GM18505 (cell line): Measurements from ENCODE around the gene PRPF4.

ENCODE experiments used
- ATAC-seq: cut with Tn5 transposase; IDR thresholded peaks from one replicate; pipeline ENCODE4 v1.9.1; 2021; ENCODE audit not compliant: unreplicated experiment
- POLR2A ChIP-seq: IDR thresholded peaks from 4 replicates; pipeline ENCODE4 v1.6.1; 2011; ENCODE audit warnings: borderline replicate concordance; ENCODE audit not compliant: insufficient read depth, insufficient read length; ENCODE audit errors: extremely low read depth

Gene PRPF4

GRCh38 chr9:113310538-113310937 lies 35.1 kb downstream of the PRPF4 start:
- ATAC-seq = no peak
- no peak for TF ChIP-seq POLR2A

GRCh38 chr9:113311961-113312360 lies 36.5 kb downstream of the PRPF4 start:
- TF ChIP-seq POLR2A = no peak
- no peak for ATAC-seq

- no peak for TF ChIP-seq POLR2A
Measured at GRCh38 chr9:113313261-113313660, 37.8 kb downstream of the PRPF4 start.

GRCh38 chr9:113315231-113315630 lies 39.8 kb downstream of the PRPF4 start:
- ATAC-seq = no peak
- no peak for TF ChIP-seq POLR2A

More at GRCh38 chr9:113313261-113313660, 37.8 kb downstream of the PRPF4 start:
- ATAC-seq = no peak

- no peak for TF ChIP-seq POLR2A
- no peak for ATAC-seq
Measured at GRCh38 chr9:113316030-113316429, 40.6 kb downstream of the PRPF4 start.

GRCh38 chr9:113317777-113318176 lies 42.3 kb downstream of the PRPF4 start:
- no peak for ATAC-seq

GRCh38 chr9:113319054-113319453 lies 43.6 kb downstream of the PRPF4 start:
- no peak for TF ChIP-seq POLR2A
- ATAC-seq = no peak

More at GRCh38 chr9:113317777-113318176, 42.3 kb downstream of the PRPF4 start:
- no peak for TF ChIP-seq POLR2A

GRCh38 chr9:113320051-113320450 lies 44.6 kb downstream of the PRPF4 start:
- TF ChIP-seq POLR2A = no peak
- no peak for ATAC-seq

GRCh38 chr9:113322671-113323070 lies 47.2 kb downstream of the PRPF4 start:
- no peak for TF ChIP-seq POLR2A
- ATAC-seq = no peak

- ATAC-seq = no peak
- no peak for TF ChIP-seq POLR2A
Measured at GRCh38 chr9:113326230-113326629, 50.8 kb downstream of the PRPF4 start.

GRCh38 chr9:113328045-113328782 lies 52.8 kb downstream of the PRPF4 start:
- ATAC-seq = no peak
- no peak for TF ChIP-seq POLR2A

- TF ChIP-seq POLR2A = no peak
- ATAC-seq = no peak
Measured at GRCh38 chr9:113331780-113332179, 56.3 kb downstream of the PRPF4 start.

GRCh38 chr9:113337714-113338113 lies 62.3 kb downstream of the PRPF4 start:
- no peak for TF ChIP-seq POLR2A

GRCh38 chr9:113340011-113340699 lies 64.7 kb downstream of the PRPF4 start, which contains the start of gene WDR31:
Gene WDR31 (minus strand): TSS chr9:113340275. CDS start chr9:113332022, 8,253 bp downstream.
- peak; percentile 73 for TF ChIP-seq POLR2A
- peak; percentile 96 for ATAC-seq

More at GRCh38 chr9:113337714-113338113, 62.3 kb downstream of the PRPF4 start:
- ATAC-seq = no peak
